CD4-positive, alpha-beta T cell treated with Interleukin-2 at 100 ng/mL for 4 hours (primary cell): Measurements from ENCODE around the gene ACYP2.

Experiments used
- DNase-seq: peaks from one replicate; pipeline ENCODE4 v3.0.0-alpha.2; 2020; ENCODE audit warnings: low spot score

ACYP2 gene

DNA sequence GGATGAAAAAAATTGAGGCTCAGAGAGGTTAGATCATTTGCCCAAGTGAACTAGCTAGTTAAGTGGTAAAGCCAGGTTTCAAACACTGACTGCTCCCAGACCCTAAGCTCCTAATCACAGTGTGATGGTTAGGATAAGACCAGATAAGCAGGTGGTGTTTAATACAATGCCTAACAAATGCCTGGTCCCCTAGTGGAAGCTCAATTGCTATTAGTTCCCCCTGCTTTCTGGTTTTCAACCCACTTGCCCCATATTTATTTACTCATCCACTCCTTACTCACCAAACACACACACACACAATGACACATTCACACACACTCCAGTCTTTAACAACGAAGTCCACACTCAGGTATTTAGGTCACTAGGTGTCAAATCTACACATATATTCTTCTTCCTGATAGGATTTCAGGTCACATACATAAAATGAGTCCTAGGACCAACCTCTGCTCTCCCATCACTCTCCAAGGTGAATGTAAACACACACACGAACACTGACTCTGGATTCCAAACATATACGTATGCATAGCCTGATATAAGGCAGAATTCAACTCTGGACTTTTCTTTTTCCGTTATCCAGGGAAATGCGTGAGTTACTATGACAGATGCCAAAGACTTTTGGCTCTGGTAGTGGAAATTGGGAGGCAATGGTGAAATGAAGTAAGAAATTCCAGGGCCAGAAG, 214.2 kb downstream of the ACYP2 start:
- DNase-seq, result no peak

- DNase-seq, result peak; percentile 92
Measured at GRCh38 chr2:54330162-54330925, 214.9 kb downstream of the ACYP2 start.

DNA sequence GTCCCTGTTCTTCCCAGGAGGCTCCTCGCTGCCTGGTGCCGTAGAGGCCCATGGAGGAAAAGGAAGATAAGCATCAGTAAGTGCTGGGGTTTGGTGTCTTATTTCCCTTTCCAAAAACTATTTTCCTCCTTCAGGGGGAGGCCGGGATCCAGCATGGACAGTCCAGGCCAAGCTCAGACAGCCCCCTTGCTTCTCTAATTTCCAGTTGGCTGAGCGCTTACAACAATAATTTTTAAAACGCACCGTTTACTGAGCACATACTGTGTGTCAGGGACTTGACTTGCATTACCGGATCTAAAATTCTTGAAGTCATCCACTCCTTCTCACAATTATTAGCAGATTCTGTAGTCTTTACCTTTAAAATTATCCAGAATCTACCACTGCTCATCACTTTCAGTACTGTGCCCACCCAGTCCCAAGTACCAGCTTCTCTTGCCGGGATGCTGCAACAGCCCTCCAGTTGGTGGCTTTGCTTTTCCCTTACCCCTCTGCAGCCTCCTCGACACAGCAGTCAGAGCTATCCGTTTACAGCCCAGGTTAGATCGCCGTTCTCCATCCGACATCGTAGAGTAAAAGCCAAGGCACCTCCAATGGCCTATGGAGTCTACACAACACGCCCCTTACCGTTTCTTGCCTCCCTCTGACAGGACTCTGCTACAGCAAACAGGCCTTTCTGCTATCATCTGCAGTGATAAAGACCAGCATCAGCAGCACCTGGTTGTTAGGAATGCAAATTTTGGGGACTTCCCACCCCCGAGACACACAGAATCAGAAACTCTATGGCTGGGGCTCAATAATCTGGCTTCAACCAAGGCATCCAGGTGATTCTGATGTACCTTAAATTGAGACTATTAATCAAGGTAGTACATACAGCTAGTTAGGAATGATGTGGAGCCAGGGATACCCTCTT, 215.8 kb downstream of the ACYP2 start:
- DNase-seq, result no peak

DNA sequence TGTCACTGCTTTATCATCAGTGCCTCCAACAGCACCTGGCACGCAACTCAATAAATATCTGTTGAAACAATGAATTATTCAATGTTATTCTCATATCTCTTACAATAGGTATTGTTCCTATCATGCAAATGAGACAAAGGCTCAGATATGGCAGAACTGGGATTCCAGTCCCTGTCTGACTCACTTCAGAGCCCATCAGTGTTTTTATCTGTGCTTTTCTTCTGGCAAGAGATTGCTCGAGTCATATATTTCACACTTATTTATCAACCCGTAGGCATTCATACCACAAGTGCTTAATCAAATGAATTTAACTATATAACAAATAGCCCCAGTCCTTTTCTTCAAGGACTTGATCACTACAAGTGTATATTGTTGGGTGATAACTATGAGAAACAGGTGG, 217.0 kb downstream of the ACYP2 start:
- no peak for DNase-seq

DNA sequence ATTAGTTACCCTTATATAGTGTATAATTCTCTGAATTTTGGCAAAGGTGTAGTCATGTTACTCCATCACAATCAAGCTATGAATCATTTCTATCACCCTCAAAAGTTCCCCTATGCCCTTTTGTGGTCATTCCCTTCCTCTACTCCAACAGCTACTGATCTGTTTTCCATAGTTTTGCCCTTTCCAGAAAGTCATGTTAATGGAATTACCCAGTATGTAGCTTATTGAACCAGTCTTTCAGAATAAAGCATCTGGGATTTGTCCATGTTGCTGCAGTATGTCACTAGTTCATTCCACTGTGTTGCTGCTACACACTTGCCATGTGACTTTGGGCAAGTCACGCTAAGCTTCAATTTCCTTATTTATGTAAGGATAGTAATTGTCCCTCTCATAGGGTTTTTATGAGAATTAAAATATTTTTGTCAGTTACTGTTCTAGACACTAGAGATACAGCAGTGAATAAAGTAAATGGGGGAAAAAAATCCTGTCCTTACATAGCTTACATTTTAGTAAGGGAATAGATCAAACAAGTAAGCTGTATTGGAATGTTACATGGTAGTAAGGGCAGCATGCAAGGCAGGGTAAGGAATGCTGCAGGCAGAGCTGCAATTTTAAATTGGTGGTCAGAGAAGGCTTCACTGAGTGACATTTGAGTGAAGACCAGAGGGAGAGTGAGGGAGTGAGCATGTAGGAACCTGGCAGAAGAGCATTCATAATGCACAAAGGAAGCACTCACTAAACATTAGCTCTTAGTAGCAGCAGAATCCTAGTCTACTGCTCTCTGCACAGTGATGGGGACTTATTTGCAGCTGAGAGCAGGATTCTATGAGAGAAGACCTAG, 220.9 kb downstream of the ACYP2 start:
- no peak for DNase-seq

- DNase-seq, result no peak
Measured at GRCh38 chr2:54336977-54337255, 221.5 kb downstream of the ACYP2 start.

GRCh38 chr2:54341656-54342055, 226.2 kb downstream of the ACYP2 start:
- no peak for DNase-seq

GRCh38 chr2:54342603-54343002, 227.2 kb downstream of the ACYP2 start:
- no peak for DNase-seq

DNA sequence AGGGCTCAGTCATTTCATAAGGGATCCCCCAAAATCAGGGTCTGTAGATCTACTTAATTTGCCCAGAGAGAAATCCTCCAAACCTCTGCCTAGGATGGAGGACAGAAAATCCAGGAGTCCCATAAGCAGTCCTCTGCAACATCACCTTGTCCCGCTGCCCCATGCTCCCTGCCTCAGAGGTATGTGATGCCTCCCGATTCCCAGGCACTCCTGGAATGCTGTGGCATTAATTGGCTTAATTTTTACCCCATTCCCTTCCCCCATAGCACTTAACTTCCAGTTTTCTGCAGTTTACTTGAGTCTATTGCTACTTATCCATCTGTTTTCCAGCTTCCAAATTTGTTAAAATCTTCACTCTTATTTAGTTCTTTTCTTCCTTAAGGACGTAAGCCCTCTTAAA, 232.2 kb downstream of the ACYP2 start:
- no peak for DNase-seq

DNA sequence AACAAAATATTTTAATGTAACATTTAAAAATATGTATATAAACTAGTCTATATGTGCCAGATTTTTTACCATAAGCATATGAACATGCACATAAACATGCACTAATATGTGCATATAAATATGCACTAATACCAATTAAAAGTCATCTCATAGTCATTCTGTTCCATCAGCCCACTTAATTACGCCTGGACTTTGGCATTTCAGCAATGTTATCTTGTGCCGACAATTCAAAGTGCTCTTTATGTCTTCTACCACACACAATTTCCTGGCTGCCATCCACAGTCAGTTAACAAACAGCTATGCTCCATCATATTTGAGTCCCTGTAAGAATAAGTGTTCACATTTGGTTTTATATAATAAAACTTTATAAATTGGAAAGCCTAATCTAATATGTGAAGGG, 233.2 kb downstream of the ACYP2 start:
- no peak for DNase-seq

- no peak for DNase-seq
Measured at GRCh38 chr2:54350426-54350825, 235.0 kb downstream of the ACYP2 start.

GRCh38 chr2:54353216-54353615, 237.8 kb downstream of the ACYP2 start:
- no peak for DNase-seq
